Liver (tissue), 3 donors: ENCODE results near the gene QKI.

Experiments used
- ATF3 ChIP-seq: IDR thresholded peaks from 2 replicates; pipeline ENCODE4 v1.6.1; 2016; ENCODE audit warnings: antibody characterized with exemption
- EGR1 ChIP-seq, 2 donors: IDR thresholded peaks; 2 replicates each; pipeline ENCODE4 v1.6.1; 2016 to 2018; ENCODE audit warnings: antibody characterized with exemption in 2 of 2, low read depth in 2 of 2
- FOXA1 ChIP-seq: IDR thresholded peaks from 2 replicates; pipeline ENCODE4 v1.6.1; 2016; ENCODE audit warnings: antibody characterized with exemption
- GABPA ChIP-seq, 2 donors: IDR thresholded peaks in 1 of 2; conservative IDR thresholded peaks in 1 of 2; 2 replicates each; pipeline ENCODE4 v1.6.1; 2016; ENCODE audit warnings: antibody characterized with exemption in 2 of 2, mild to moderate bottlenecking in 1 of 2, moderate library complexity in 1 of 2
- HNF4A ChIP-seq, 2 donors: conservative IDR thresholded peaks; 2 replicates each; pipeline ENCODE4 v1.6.1; 2016; ENCODE audit warnings: antibody characterized with exemption in 2 of 2, mild to moderate bottlenecking in 2 of 2
- JUND ChIP-seq, 2 donors: IDR thresholded peaks; 2 replicates each; pipeline ENCODE4 v1.6.1; 2016; ENCODE audit warnings: antibody characterized with exemption in 2 of 2
- RAD21 ChIP-seq, 2 donors: IDR thresholded peaks; 2 replicates each; pipeline ENCODE4 v1.6.1; 2016; ENCODE audit warnings: antibody characterized with exemption in 2 of 2, mild to moderate bottlenecking in 2 of 2
- REST ChIP-seq: IDR thresholded peaks from 2 replicates; pipeline ENCODE4 v1.6.1; 2016; ENCODE audit warnings: antibody characterized with exemption, mild to moderate bottlenecking
- RXRA ChIP-seq, 2 donors: IDR thresholded peaks; 2 replicates each; pipeline ENCODE4 v1.6.1; 2017 to 2018; ENCODE audit warnings: antibody characterized with exemption in 2 of 2, mild to moderate bottlenecking in 1 of 2
- SP1 ChIP-seq: IDR thresholded peaks from 2 replicates; pipeline ENCODE4 v1.6.1; 2018; ENCODE audit warnings: antibody characterized with exemption, mild to moderate bottlenecking
- TAF1 ChIP-seq: conservative IDR thresholded peaks from 2 replicates; pipeline ENCODE4 v1.6.1; 2016; ENCODE audit warnings: antibody characterized with exemption, mild to moderate bottlenecking
- TF ChIP-seq, protein P1 (sequence below): fragments of 150-350 bp; IDR thresholded peaks from 2 replicates; pipeline ENCODE4 v1.5.1; 2017; ENCODE audit warnings: improper control_type of control experiment, low read depth, low read length; ENCODE audit not compliant: missing input control
- TF ChIP-seq, protein P2 (sequence below): IDR thresholded peaks from 2 replicates; pipeline ENCODE4 v1.6.1; 2016; ENCODE audit warnings: antibody characterized with exemption
- TF ChIP-seq, protein P3 (sequence below): IDR thresholded peaks from 2 replicates; pipeline ENCODE4 v1.6.1; 2016; ENCODE audit warnings: antibody characterized with exemption
- donor health status: healthy.
- donor health status: healthy.

- TF ChIP-seq, protein P1, sequence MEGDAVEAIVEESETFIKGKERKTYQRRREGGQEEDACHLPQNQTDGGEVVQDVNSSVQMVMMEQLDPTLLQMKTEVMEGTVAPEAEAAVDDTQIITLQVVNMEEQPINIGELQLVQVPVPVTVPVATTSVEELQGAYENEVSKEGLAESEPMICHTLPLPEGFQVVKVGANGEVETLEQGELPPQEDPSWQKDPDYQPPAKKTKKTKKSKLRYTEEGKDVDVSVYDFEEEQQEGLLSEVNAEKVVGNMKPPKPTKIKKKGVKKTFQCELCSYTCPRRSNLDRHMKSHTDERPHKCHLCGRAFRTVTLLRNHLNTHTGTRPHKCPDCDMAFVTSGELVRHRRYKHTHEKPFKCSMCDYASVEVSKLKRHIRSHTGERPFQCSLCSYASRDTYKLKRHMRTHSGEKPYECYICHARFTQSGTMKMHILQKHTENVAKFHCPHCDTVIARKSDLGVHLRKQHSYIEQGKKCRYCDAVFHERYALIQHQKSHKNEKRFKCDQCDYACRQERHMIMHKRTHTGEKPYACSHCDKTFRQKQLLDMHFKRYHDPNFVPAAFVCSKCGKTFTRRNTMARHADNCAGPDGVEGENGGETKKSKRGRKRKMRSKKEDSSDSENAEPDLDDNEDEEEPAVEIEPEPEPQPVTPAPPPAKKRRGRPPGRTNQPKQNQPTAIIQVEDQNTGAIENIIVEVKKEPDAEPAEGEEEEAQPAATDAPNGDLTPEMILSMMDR, result no peak
- no peak for TF ChIP-seq ATF3
- no peak for TF ChIP-seq RXRA (IDR thresholded peaks at IDR 0.05)
- TF ChIP-seq TAF1, result no peak
- TF ChIP-seq SP1, result no peak
- no peak for TF ChIP-seq RAD21 (IDR thresholded peaks at IDR 0.05)
- no peak for TF ChIP-seq JUND (IDR thresholded peaks at IDR 0.05)
- no peak for TF ChIP-seq GABPA (IDR thresholded peaks at IDR 0.05 in 1 of 2, conservative IDR thresholded peaks at IDR 0.05 in 1 of 2)
- TF ChIP-seq FOXA1, result no peak
- TF ChIP-seq REST, result no peak
- no peak for TF ChIP-seq EGR1 (IDR thresholded peaks at IDR 0.05; ENCODE audit: low read depth in 2 of 2)
- TF ChIP-seq, protein P2, sequence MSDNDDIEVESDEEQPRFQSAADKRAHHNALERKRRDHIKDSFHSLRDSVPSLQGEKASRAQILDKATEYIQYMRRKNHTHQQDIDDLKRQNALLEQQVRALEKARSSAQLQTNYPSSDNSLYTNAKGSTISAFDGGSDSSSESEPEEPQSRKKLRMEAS, result no peak
- TF ChIP-seq, protein P3, sequence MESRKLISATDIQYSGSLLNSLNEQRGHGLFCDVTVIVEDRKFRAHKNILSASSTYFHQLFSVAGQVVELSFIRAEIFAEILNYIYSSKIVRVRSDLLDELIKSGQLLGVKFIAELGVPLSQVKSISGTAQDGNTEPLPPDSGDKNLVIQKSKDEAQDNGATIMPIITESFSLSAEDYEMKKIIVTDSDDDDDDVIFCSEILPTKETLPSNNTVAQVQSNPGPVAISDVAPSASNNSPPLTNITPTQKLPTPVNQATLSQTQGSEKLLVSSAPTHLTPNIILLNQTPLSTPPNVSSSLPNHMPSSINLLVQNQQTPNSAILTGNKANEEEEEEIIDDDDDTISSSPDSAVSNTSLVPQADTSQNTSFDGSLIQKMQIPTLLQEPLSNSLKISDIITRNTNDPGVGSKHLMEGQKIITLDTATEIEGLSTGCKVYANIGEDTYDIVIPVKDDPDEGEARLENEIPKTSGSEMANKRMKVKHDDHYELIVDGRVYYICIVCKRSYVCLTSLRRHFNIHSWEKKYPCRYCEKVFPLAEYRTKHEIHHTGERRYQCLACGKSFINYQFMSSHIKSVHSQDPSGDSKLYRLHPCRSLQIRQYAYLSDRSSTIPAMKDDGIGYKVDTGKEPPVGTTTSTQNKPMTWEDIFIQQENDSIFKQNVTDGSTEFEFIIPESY, result no peak
- TF ChIP-seq HNF4A (conservative IDR thresholded peaks at IDR 0.05), result no peak
These were observed 25.2 kb upstream of the QKI start for GRCh38 chr6:163389354-163389753.
